ENCODE data around the gene LPCAT2.

The LPCAT2 gene

GRCh38 chr16:55508941-55509931 is at the start of gene LPCAT2:
Gene LPCAT2 (plus strand): TSS chr16:55509072. CDS start chr16:55509182, 110 bp downstream.
- H2AFZ ChIP-seq: peak within 1 kb of the TSS; percentile 84
- no peak for TF ChIP-seq CTCF (IDR thresholded peaks at IDR 0.05)
- peak within 1 kb of the TSS; percentile 49 for H3K9ac ChIP-seq
- H3K4me1 ChIP-seq: no peaks in the 10 kb centered on the region
- no peaks in the 10 kb centered on the region for H3K79me2 ChIP-seq
- H3K4me2 ChIP-seq (ENCODE audit: low read length): peak within 1 kb of the TSS; percentile 74
- no peaks in the 10 kb centered on the region for H3K27me3 ChIP-seq (ENCODE audit: control insufficient read depth, insufficient read depth, low read length)
- H3K36me3 ChIP-seq (ENCODE audit: control insufficient read depth, insufficient read depth, low read length): no peaks in the 10 kb centered on the region
- H3K9me3 ChIP-seq (ENCODE audit: control insufficient read depth, low read length): no peaks in the 10 kb centered on the region
- H3K4me3 ChIP-seq (ENCODE audit: low read depth, low read length): peak within 1 kb of the TSS; percentile 58
- H3K27ac ChIP-seq: peak within 1 kb of the TSS; percentile 41

DNA sequence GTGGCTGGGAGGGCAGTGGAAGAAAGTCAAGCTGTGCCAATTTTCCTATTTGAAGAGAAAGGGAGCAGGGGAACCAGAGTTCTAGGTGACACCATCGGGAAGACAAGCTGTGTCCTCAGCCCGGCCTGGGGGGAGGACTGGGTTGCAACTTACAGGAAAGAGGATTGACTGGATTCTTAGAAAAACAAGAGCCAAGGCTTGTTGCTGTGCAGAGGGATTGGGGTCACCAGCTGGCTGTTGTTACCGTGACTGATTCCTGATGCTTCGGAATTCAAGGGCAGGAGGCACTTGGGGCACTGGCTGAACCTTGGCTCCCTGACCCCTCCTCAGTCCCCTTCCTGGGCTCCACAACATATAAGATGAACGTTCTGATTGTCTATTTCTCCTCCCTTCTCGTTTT is 46.6 kb upstream of the LPCAT2 start:
- H3K36me3 ChIP-seq (ENCODE audit: control insufficient read depth, insufficient read depth, low read length): no peaks in the 10 kb centered on the region
- no peaks in the 10 kb centered on the region for H3K27me3 ChIP-seq (ENCODE audit: control insufficient read depth, insufficient read depth, low read length)
- no peak overlapping the region for H2AFZ ChIP-seq
- TF ChIP-seq CTCF (IDR thresholded peaks at IDR 0.05): no peak
- no peaks in the 10 kb centered on the region for H3K79me2 ChIP-seq
- no peak overlapping the region for H3K4me2 ChIP-seq (ENCODE audit: low read length)
- H3K9ac ChIP-seq: no peak overlapping the region
- H3K27ac ChIP-seq: no peak overlapping the region
- no peaks in the 10 kb centered on the region for H3K9me3 ChIP-seq (ENCODE audit: control insufficient read depth, low read length)
- H3K4me1 ChIP-seq: no peaks in the 10 kb centered on the region
- H3K4me3 ChIP-seq (ENCODE audit: low read depth, low read length): no peak overlapping the region

- Histone ChIP-seq H3K79me2 (no peaks in the 10 kb centered on the region), H3K9me3 (ENCODE audit: control insufficient read depth, low read length) (no peaks in the 10 kb centered on the region), H3K27ac (no peak overlapping the region), H3K4me3 (ENCODE audit: low read depth, low read length) (no peak overlapping the region), H2AFZ (no peak overlapping the region), H3K9ac (no peak overlapping the region), H3K4me2 (ENCODE audit: low read length) (no peak overlapping the region), H3K36me3 (ENCODE audit: control insufficient read depth, insufficient read depth, low read length) (no peaks in the 10 kb centered on the region), H3K4me1 (no peaks in the 10 kb centered on the region), H3K27me3 (ENCODE audit: control insufficient read depth, insufficient read depth, low read length) (no peaks in the 10 kb centered on the region)
- TF ChIP-seq CTCF (IDR thresholded peaks at IDR 0.05): no peak
Measured at GRCh38 chr16:55464375-55464774, 44.5 kb upstream of the LPCAT2 start.

- no peak overlapping the region for H3K27ac ChIP-seq
- H3K4me1 ChIP-seq: no peaks in the 10 kb centered on the region
- no peak overlapping the region for H3K4me2 ChIP-seq (ENCODE audit: low read length)
- no peaks in the 10 kb centered on the region for H3K79me2 ChIP-seq
- H3K4me3 ChIP-seq (ENCODE audit: low read depth, low read length): no peak overlapping the region
- H2AFZ ChIP-seq: peak overlapping the region; percentile 33
- no peaks in the 10 kb centered on the region for H3K9me3 ChIP-seq (ENCODE audit: control insufficient read depth, low read length)
- TF ChIP-seq CTCF (IDR thresholded peaks at IDR 0.05): peak; percentile 100
- H3K27me3 ChIP-seq (ENCODE audit: control insufficient read depth, insufficient read depth, low read length): no peaks in the 10 kb centered on the region
- no peaks in the 10 kb centered on the region for H3K36me3 ChIP-seq (ENCODE audit: control insufficient read depth, insufficient read depth, low read length)
- no peak overlapping the region for H3K9ac ChIP-seq
Measured at GRCh38 chr16:55465077-55465896, 43.6 kb upstream of the LPCAT2 start.
